H1 (cell line): ENCODE data around the gene LEMD1. TPM values are rescaled to one million over a fixed set of nuclear protein-coding genes. Genes with fewer than 3 reads are reported as not detected.
A peak's percentile ranks its signal among the peaks of the same experiment; 100 is the strongest.

Source experiments
- CTCF ChIA-PET: fragments of 300-600 bp; sonication (Branson Sonifier 250); formaldehyde crosslinking; loops from one replicate; lab custom pipeline; 2021; ENCODE audit not compliant: partially characterized antibody; lab: Charles Lee
- POLR2A ChIA-PET: fragments of 300-600 bp; sonication (Branson Sonifier 250); formaldehyde crosslinking; loops from one replicate; lab custom pipeline; 2021; ENCODE audit warnings: inconsistent platforms; ENCODE audit not compliant: partially characterized antibody; lab: Charles Lee
- DNase-seq, 2 experiments: peaks; one replicate each; pipeline versions ENCODE4 v3.0.0 to v3.0.0-alpha.2; 2010 to 2022; ENCODE audit warnings: low spot score in 2 of 2, low read depth in 1 of 2, mixed read lengths in 1 of 2
- FAIRE-seq: peaks from 2 replicates; lab custom pipeline; 2011; peaks lifted over from hg19 to GRCh38; lab: Jason Lieb, UNC
- H2AFZ ChIP-seq: 2 replicates; pipeline ENCODE4 v1.8.1; 2012; ENCODE audit warnings: low read length, inconsistent platforms
- H2AK5ac ChIP-seq: 2 replicates; pipeline ENCODE4 v1.6.1; 2013; ENCODE audit warnings: low read depth, low read length
- H2BK120ac ChIP-seq: replicated peaks from 2 replicates; pipeline ENCODE3; 2013; ENCODE audit warnings: low read depth, low read length, inconsistent platforms
- H2BK12ac ChIP-seq: 2 replicates; pipeline ENCODE4 v1.6.1; 2013; ENCODE audit warnings: low read depth, low read length
- H2BK15ac ChIP-seq: 2 replicates; pipeline ENCODE4 v1.6.1; 2013; ENCODE audit warnings: low read length
- H2BK20ac ChIP-seq: 2 replicates; pipeline ENCODE4 v1.6.1; 2013; ENCODE audit warnings: low read length
- H2BK5ac ChIP-seq: 2 replicates; pipeline ENCODE4 v1.6.1; 2013; ENCODE audit warnings: low read depth, low read length
- H3K14ac ChIP-seq: 2 replicates; pipeline ENCODE4 v1.6.1; 2013; ENCODE audit warnings: inconsistent platforms; ENCODE audit not compliant: insufficient read length
- H3K18ac ChIP-seq: 2 replicates; pipeline ENCODE4 v1.6.1; 2013; ENCODE audit warnings: low read length; ENCODE audit errors: extremely low read depth
- H3K23ac ChIP-seq: 2 replicates; pipeline ENCODE4 v1.6.1; 2013; ENCODE audit warnings: inconsistent platforms; ENCODE audit not compliant: insufficient read length
- H3K23me2 ChIP-seq: 2 replicates; pipeline ENCODE4 v1.6.1; 2013; ENCODE audit warnings: low read depth, low read length
- H3K27ac ChIP-seq: 2 replicates; pipeline ENCODE4 v1.6.1; 2011; ENCODE audit warnings: low read depth, low read length, inconsistent platforms
- H3K27me3 ChIP-seq, 4 experiments: replicated peaks in 1 of 4; 1 replicate in 1 of 4; 2 replicates in 3 of 4; pipeline versions ENCODE4 v1.6.1 to v1.8.1; 2011 to 2013; ENCODE audit warnings: low read length in 3 of 4, mild to moderate bottlenecking in 3 of 4, inconsistent platforms in 2 of 4, mixed read lengths in 2 of 4, moderate library complexity in 1 of 4; ENCODE audit not compliant: control insufficient read depth in 3 of 4, insufficient read depth in 3 of 4; ENCODE audit errors: extremely low read depth in 1 of 4
- H3K36me3 ChIP-seq, 4 experiments: 2 replicates each; pipeline versions ENCODE4 v1.6.1 to v1.8.1; 2011 to 2013; ENCODE audit warnings: mild to moderate bottlenecking in 4 of 4, low read length in 3 of 4, moderate library complexity in 2 of 4, control low read depth in 1 of 4, inconsistent platforms in 1 of 4; ENCODE audit not compliant: insufficient read depth in 4 of 4, control insufficient read depth in 2 of 4
- H3K4ac ChIP-seq: replicated peaks from 2 replicates; pipeline ENCODE3; 2013; ENCODE audit warnings: low read length, low read depth, mixed read lengths, inconsistent platforms; ENCODE audit not compliant: insufficient read length
- H3K4me1 ChIP-seq, 4 experiments: replicated peaks in 1 of 4; 1 replicate in 1 of 4; 2 replicates in 3 of 4; pipeline versions ENCODE4 v1.6.1 to v1.8.1; 2011 to 2013; ENCODE audit warnings: low read length in 3 of 4, inconsistent platforms in 2 of 4, mixed read lengths in 1 of 4; ENCODE audit not compliant: insufficient read depth in 4 of 4, control insufficient read depth in 3 of 4
- H3K4me2 ChIP-seq, 2 experiments: 2 replicates each; pipeline versions ENCODE4 v1.6.1 to v1.8.1; 2011 to 2013; ENCODE audit warnings: low read depth in 2 of 2, low read length in 2 of 2, control low read depth in 1 of 2, inconsistent platforms in 1 of 2, mild to moderate bottlenecking in 1 of 2; ENCODE audit not compliant: insufficient read depth in 1 of 2
- H3K4me3 ChIP-seq, 4 experiments: fragments of 200-600, 300-600 bp in 1 of 4; sonication (generic), shearing (Covaris generic), sonication (Bioruptor Twin) in 1 of 4; 2 replicates each; pipeline versions ENCODE4 v1.5.1 to v1.8.1; 2011 to 2016; ENCODE audit warnings: low read length in 4 of 4, low read depth in 3 of 4, control low read depth in 2 of 4, inconsistent platforms in 2 of 4, mild to moderate bottlenecking in 2 of 4, mixed read lengths in 1 of 4, moderate library complexity in 1 of 4; ENCODE audit not compliant: insufficient read depth in 2 of 4; ENCODE audit errors: extremely low read depth in 1 of 4
- H3K56ac ChIP-seq: replicated peaks from 2 replicates; pipeline ENCODE3; 2013; ENCODE audit warnings: low read depth, mild to moderate bottlenecking, mixed read lengths, low read length, inconsistent platforms; ENCODE audit not compliant: insufficient read length
- H3K79me1 ChIP-seq: 2 replicates; pipeline ENCODE4 v1.6.1; 2013; ENCODE audit warnings: low read depth, low read length, control low read depth
- H3K79me2 ChIP-seq, 2 experiments: 2 replicates each; pipeline versions ENCODE4 v1.6.1 to v1.8.1; 2012 to 2013; ENCODE audit warnings: low read length in 2 of 2, mild to moderate bottlenecking in 2 of 2, inconsistent platforms in 1 of 2; ENCODE audit not compliant: insufficient read depth in 2 of 2, control insufficient read depth in 1 of 2
- H3K9ac ChIP-seq, 4 experiments: replicated peaks in 1 of 4; 1 replicate in 1 of 4; 2 replicates in 3 of 4; pipeline versions ENCODE4 v1.6.1 to v1.8.1; 2011 to 2013; ENCODE audit warnings: low read depth in 3 of 4, low read length in 3 of 4, control low read depth in 2 of 4, mild to moderate bottlenecking in 2 of 4, moderate library complexity in 2 of 4, inconsistent platforms in 1 of 4; ENCODE audit errors: extremely low read depth in 1 of 4
- H3K9me3 ChIP-seq, 2 experiments: 2 replicates each; pipeline versions ENCODE4 v1.6.1 to v1.8.1; 2012 to 2013; ENCODE audit warnings: mild to moderate bottlenecking in 2 of 2, moderate library complexity in 2 of 2, control low read depth in 1 of 2, inconsistent platforms in 1 of 2, low read depth in 1 of 2, low read length in 1 of 2, mixed read lengths in 1 of 2; ENCODE audit not compliant: insufficient read depth in 2 of 2
- H4K20me1 ChIP-seq, 2 experiments: replicated peaks in 1 of 2; 2 replicates each; pipeline versions ENCODE3 to v1.8.1; 2011 to 2013; ENCODE audit warnings: inconsistent platforms in 2 of 2, low read length in 2 of 2, mild to moderate bottlenecking in 1 of 2; ENCODE audit not compliant: insufficient read depth in 2 of 2, control insufficient read depth in 1 of 2
- H4K5ac ChIP-seq: 2 replicates; pipeline ENCODE4 v1.6.1; 2013; ENCODE audit warnings: low read length, low read depth, mixed read lengths, inconsistent platforms; ENCODE audit not compliant: insufficient read length
- H4K8ac ChIP-seq: 2 replicates; pipeline ENCODE4 v1.8.0; 2013; ENCODE audit warnings: mild to moderate bottlenecking, moderate library complexity, low read length, inconsistent platforms; ENCODE audit not compliant: insufficient read depth; ENCODE audit errors: extremely low read depth
- H4K91ac ChIP-seq: replicated peaks from 2 replicates; pipeline ENCODE3; 2013; ENCODE audit warnings: low read length, mixed read lengths, inconsistent platforms; ENCODE audit not compliant: insufficient read length
- EP300 ChIP-seq, 2 experiments: IDR thresholded peaks; 1 replicate in 1 of 2; 2 replicates in 1 of 2; pipeline ENCODE4 v1.6.1; 2011 to 2012; ENCODE audit warnings: low read depth in 2 of 2, low read length in 2 of 2, mild to moderate bottlenecking in 2 of 2, borderline replicate concordance in 1 of 2, inconsistent platforms in 1 of 2, moderate library complexity in 1 of 2
- EZH2 ChIP-seq: fragments of 200-600 bp; sonication (generic); IDR thresholded peaks from 2 replicates; pipeline ENCODE4 v1.7.1; 2012; ENCODE audit warnings: low read depth, mild to moderate bottlenecking, moderate library complexity, low read length, inconsistent platforms; ENCODE audit not compliant: severe bottlenecking
- GABPA ChIP-seq: IDR thresholded peaks from 2 replicates; pipeline ENCODE4 v1.6.1; 2011; ENCODE audit warnings: mild to moderate bottlenecking, low read length, moderate library complexity, borderline replicate concordance; ENCODE audit not compliant: insufficient read depth
- POU5F1 ChIP-seq: IDR thresholded peaks from 2 replicates; pipeline ENCODE4 v1.6.1; 2011; ENCODE audit warnings: low read depth, mild to moderate bottlenecking, low read length, moderate library complexity
- RAD21 ChIP-seq, 2 experiments: IDR thresholded peaks in 1 of 2; conservative IDR thresholded peaks in 1 of 2; 2 replicates each; pipeline ENCODE4 v1.6.1; 2011; ENCODE audit warnings: low read depth in 2 of 2, low read length in 2 of 2, improper control_type of control experiment in 1 of 2, inconsistent platforms in 1 of 2, mild to moderate bottlenecking in 1 of 2, moderate library complexity in 1 of 2
- SIN3A ChIP-seq, 2 experiments: IDR thresholded peaks in 1 of 2; conservative IDR thresholded peaks in 1 of 2; 2 replicates each; pipeline ENCODE4 v1.6.1; 2011 to 2012; ENCODE audit warnings: low read length in 2 of 2, improper control_type of control experiment in 1 of 2, low read depth in 1 of 2, mild to moderate bottlenecking in 1 of 2
- SRF ChIP-seq: IDR thresholded peaks from 2 replicates; pipeline ENCODE4 v1.6.1; 2011; ENCODE audit warnings: mild to moderate bottlenecking, low read depth, low read length, moderate library complexity
- TBP ChIP-seq: IDR thresholded peaks from 2 replicates; pipeline ENCODE4 v1.6.1; 2011; ENCODE audit warnings: low read depth, low read length, improper control_type of control experiment
- WGBS, 2 experiments: shearing (Covaris generic) in 1 of 2; methylation state at CpG; one replicate each; pipeline versions ENCODE4 v1.1.6 to v1.1.7; 2013 to 2015; ENCODE audit warnings: low lambda C conversion rate in 2 of 2, mixed read lengths in 2 of 2, inconsistent platforms in 1 of 2, low coverage in 1 of 2, missing lambda C conversion rate in 1 of 2; ENCODE audit not compliant: insufficient replicate concordance in 2 of 2, insufficient coverage in 1 of 2, insufficient read length in 1 of 2; ENCODE audit errors: extremely low coverage in 1 of 2, missing lambda C conversion rate in 1 of 2; 5-methylcytosine and 5-hydroxymethylcytosine counted together
- polyA plus RNA-seq, 7 experiments: library from polyadenylated mRNA; depleted of rRNA in 3 of 7; stranded (reverse) in 5 of 7; unstranded in 2 of 7; fragments of >200 nt in 5 of 7; fragments of 200-250 nt in 2 of 7; gene quantifications; 1 replicate in 5 of 7; 2 replicates in 1 of 7; 4 replicates in 1 of 7; pipeline versions ENCODE4 v1.2.1 to v1.2.3, GENCODE V29; 2011 to 2013; ENCODE audit warnings: missing spikeins in 2 of 7, mixed read lengths in 2 of 7
- total RNA-seq: library from RNA; stranded (reverse); fragmentation: NEBNext Ultra II Directional; extraction: Animal tissue kit (Norgen Biotek cat#: 25700); gene quantifications from 2 replicates; pipeline ENCODE4 v1.2.1, GENCODE V29; 2021
- TF ChIP-seq, protein P1 (sequence below): IDR thresholded peaks from 2 replicates; pipeline ENCODE4 v1.6.1; 2012; ENCODE audit warnings: inconsistent platforms

The LEMD1 gene
- total and polyA plus RNA-seq, 2 of the 8 experiments (the other 6 are each of a cell fraction or from before 2014, with no cell fraction given) = 10.0 to 10.5 TPM

DNA sequence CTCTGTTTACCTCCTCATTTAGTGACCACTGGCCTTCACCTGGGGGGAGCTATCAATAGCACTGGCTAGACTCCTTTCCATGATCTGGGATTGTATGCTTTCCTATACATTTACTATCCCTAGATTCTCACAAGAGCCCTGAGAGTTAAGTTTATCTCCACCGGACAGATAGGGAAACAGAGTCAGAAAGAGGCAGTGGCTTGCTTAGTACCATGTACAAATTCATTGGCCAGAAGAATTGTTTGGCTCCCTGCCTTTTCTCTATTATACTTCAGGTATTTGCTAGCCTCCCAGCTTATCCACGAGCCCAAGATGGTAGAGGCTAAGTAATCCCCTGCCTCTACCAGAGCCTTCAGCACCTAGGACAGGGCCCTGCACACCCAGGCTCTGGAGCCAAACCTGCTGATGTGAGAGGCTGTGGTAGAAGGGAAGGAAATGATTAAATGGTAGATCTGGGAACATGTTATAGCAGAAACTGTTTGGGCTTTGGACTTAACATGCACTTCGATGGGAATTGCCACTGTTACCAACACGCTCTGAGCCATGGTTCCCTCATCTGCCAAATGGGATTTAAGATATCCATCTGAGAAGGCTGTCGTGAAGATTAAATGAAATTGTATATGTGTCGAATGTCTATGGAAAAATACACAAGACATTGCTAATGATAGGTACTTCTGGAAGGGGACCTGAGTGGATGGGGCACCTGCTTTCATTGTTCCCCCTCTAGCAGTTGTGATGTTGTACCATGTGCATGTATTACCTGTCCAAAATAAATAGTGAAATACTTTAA lies 37.1 kb upstream of the LEMD1 start:
- FAIRE-seq (peak; percentile 58), DNase-seq (peak in 1 of 2 experiments; percentile 80)
- Histone ChIP-seq H3K4me3 (no peak overlapping the region), H3K79me1 (peaks cover 2% of the 10 kb centered on the region; the same call in 1 of the 2 replicates), H2BK20ac (no peak overlapping the region), H3K27ac (no peak overlapping the region), H2BK120ac (no peak overlapping the region), H3K4ac (no peak overlapping the region), H4K8ac (no peak overlapping the region), H3K23me2 (peaks cover 14% of the 10 kb centered on the region), H2AFZ (no peak overlapping the region), H3K18ac (no peak overlapping the region), H2BK15ac (no peak overlapping the region), H4K91ac (no peak overlapping the region), H3K4me2 (no peak overlapping the region; a peak in 1 of 4 replicates), H2BK5ac (no peak overlapping the region), H4K20me1 (peaks cover 0 to 1% of the 10 kb centered on the region in 2 experiments), H3K9me3 (no peaks in the 10 kb centered on the region), H3K56ac (no peak overlapping the region), H3K27me3 (peaks cover 0 to 2% (median 0%) of the 10 kb centered on the region in 4 experiments; a peak in 2 of 7 replicates), H3K79me2 (peaks cover 0 to 5% of the 10 kb centered on the region in 2 experiments; a peak in 2 of 4 replicates), H3K4me1 (peaks cover 7 to 23% (median 13%) of the 10 kb centered on the region in 4 experiments), H3K14ac (no peak overlapping the region), H4K5ac (no peak overlapping the region), H3K36me3 (peaks cover 0 to 2% (median 0%) of the 10 kb centered on the region in 4 experiments; a peak in 1 of 8 replicates), H2BK12ac (no peak overlapping the region), H2AK5ac (no peak overlapping the region), H3K23ac (no peak overlapping the region), H3K9ac (no peak overlapping the region)
- WGBS, 2 experiments = 75% methylated on average over 6 of the region's 6 CpGs; no CpG with 5 or more reads in 1 of the 2 experiments
- POLR2A ChIA-PET = interaction anchor here (1.0 to 7.7 kb wide), 7 partner anchors 14 to 145 kb away, joined by 3 to 220 read pairs (median 6); no protein-coding TSS in a partner anchor
- CTCF ChIA-PET = interaction anchor here (1.1 to 30.2 kb wide), 6 partner anchors 12 to 65 kb away, joined by 3 to 767 read pairs (median 102); partner anchors contain the start of gene LEMD1
- TF ChIP-seq SIN3A (conservative IDR thresholded peaks at IDR 0.05 in 1 of 2, IDR thresholded peaks at IDR 0.05 in 1 of 2; ENCODE audit: low read depth in 1 of 2, low read length in 2 of 2) = peak; percentile 95 to 96
- TF ChIP-seq SRF = no peak
- TF ChIP-seq, protein P1, sequence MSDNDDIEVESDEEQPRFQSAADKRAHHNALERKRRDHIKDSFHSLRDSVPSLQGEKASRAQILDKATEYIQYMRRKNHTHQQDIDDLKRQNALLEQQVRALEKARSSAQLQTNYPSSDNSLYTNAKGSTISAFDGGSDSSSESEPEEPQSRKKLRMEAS = peak; percentile 26; the same call in 1 of the 2 replicates
- TF ChIP-seq RAD21 (IDR thresholded peaks at IDR 0.05 in 1 of 2, conservative IDR thresholded peaks at IDR 0.05 in 1 of 2; ENCODE audit: low read depth in 2 of 2, low read length in 2 of 2) = peak in 1 of 2 experiments; percentile 32; a peak in 1 of 4 replicates
- TF ChIP-seq GABPA = peak; percentile 53; the same call in 1 of the 2 replicates
- no peak for TF ChIP-seq EZH2
- no peak for TF ChIP-seq EP300 (IDR thresholded peaks at IDR 0.05; ENCODE audit: borderline replicate concordance in 1 of 2, low read depth in 2 of 2, low read length in 2 of 2)
- TF ChIP-seq POU5F1 = peak; percentile 38; the same call in 1 of the 2 replicates
- no peak for TF ChIP-seq TBP
